Measurements from ENCODE around the gene WFDC11. TPM values are rescaled to one million over a fixed set of nuclear protein-coding genes. Genes with fewer than 3 reads are reported as not detected.
"Not testable (repeated sequence)": the region's sequence is repeated elsewhere in the genome, so short reads cannot be mapped to it uniquely, and the experiment has no call there.

WFDC11 gene
- total and polyA plus RNA-seq, 11 donors, result not detected

- Histone ChIP-seq H3K27ac (no peak overlapping the region), H3K36me3 (no peaks in the 10 kb centered on the region), H3K9me3 (peaks cover 0 to 29% (median 5%) of the 10 kb centered on the region in 12 donors), H3K4me3 (no peak overlapping the region), H3K4me1 (no peaks in the 10 kb centered on the region), H3K27me3 (peaks cover 0 to 7% (median 0%) of the 10 kb centered on the region in 9 donors)
- intact Hi-C loops (cut with DNase I), result no loop called here
- ATAC-seq (no peak), DNase-seq (no peak)
- no peak for TF ChIP-seq POLR2A (IDR thresholded peaks at IDR 0.05)
- TF ChIP-seq CTCF (IDR thresholded peaks at IDR 0.05), result no peak
Observed at GRCh38 chr20:45672765-45673164, 2.7 kb upstream of the WFDC11 start.

- ATAC-seq; H3K9me3 ChIP-seq; intact Hi-C loops (cut with DNase I); H3K27me3 ChIP-seq; H3K4me1 ChIP-seq; H3K4me3 ChIP-seq; H3K27ac ChIP-seq; H3K36me3 ChIP-seq; DNase-seq: not testable (repeated sequence)
- 68 to 90% (median 87%) methylated on average over 3 of the region's 3 CpGs for WGBS, 4 donors
Observed at GRCh38 chr20:45657038-45657437, 13.0 kb downstream of the WFDC11 start.

GRCh38 chr20:45651726-45652125, 18.3 kb downstream of the WFDC11 start:
- H3K4me1 ChIP-seq; intact Hi-C loops (cut with DNase I); H3K4me3 ChIP-seq; H3K36me3 ChIP-seq; H3K27ac ChIP-seq; H3K9me3 ChIP-seq; H3K27me3 ChIP-seq; ATAC-seq; DNase-seq: not testable (repeated sequence)
- 75 to 81% (median 81%) methylated on average over 7 of the region's 7 CpGs for WGBS, 4 donors

- 70 to 79% (median 76%) methylated on average over 6 of the region's 6 CpGs for WGBS, 4 donors
- TF ChIP-seq CTCF (IDR thresholded peaks at IDR 0.05) (no peak), POLR2A (IDR thresholded peaks at IDR 0.05) (no peak)
- Histone ChIP-seq H3K27ac (no peak overlapping the region), H3K9me3 (no peaks in the 10 kb centered on the region), H3K4me1 (no peaks in the 10 kb centered on the region), H3K4me3 (no peak overlapping the region), H3K27me3 (peaks cover 0 to 7% (median 0%) of the 10 kb centered on the region in 9 donors), H3K36me3 (no peaks in the 10 kb centered on the region)
- DNase-seq (no peak), ATAC-seq (no peak)
- intact Hi-C loops (cut with DNase I), result no loop called here
Observed at GRCh38 chr20:45649312-45649863, 20.7 kb downstream of the WFDC11 start.

- intact Hi-C loops (cut with DNase I), result no loop called here
- no peaks in the 10 kb centered on the region for H3K36me3 ChIP-seq
- no peaks in the 10 kb centered on the region for H3K9me3 ChIP-seq
- H3K27me3 ChIP-seq, result peaks cover 0 to 7% (median 0%) of the 10 kb centered on the region in 9 donors
- WGBS, 4 donors, result 43 to 80% (median 55%) methylated on average over 1 of the region's 1 CpG
- no peak overlapping the region for H3K4me3 ChIP-seq
- no peak for ATAC-seq
- TF ChIP-seq POLR2A (IDR thresholded peaks at IDR 0.05), result no peak
- H3K27ac ChIP-seq, result no peak overlapping the region
- no peaks in the 10 kb centered on the region for H3K4me1 ChIP-seq
- DNase-seq, result no peak
Observed at GRCh38 chr20:45647441-45648050, 22.5 kb downstream of the WFDC11 start.

- H3K4me3 ChIP-seq, result no peak overlapping the region
- no peaks in the 10 kb centered on the region for H3K9me3 ChIP-seq
- no peaks in the 10 kb centered on the region for H3K4me1 ChIP-seq
- peaks cover 0 to 2% (median 0%) of the 10 kb centered on the region in 9 donors for H3K27me3 ChIP-seq
- TF ChIP-seq CTCF (IDR thresholded peaks at IDR 0.05) (no peak), POLR2A (IDR thresholded peaks at IDR 0.05) (no peak)
- DNase-seq, result no peak
- ATAC-seq, result no peak
- no peak overlapping the region for H3K27ac ChIP-seq
- 75 to 84% (median 77%) methylated on average over 3 of the region's 3 CpGs for WGBS, 4 donors
- intact Hi-C loops (cut with DNase I), result no loop called here
- H3K36me3 ChIP-seq, result no peaks in the 10 kb centered on the region
Observed at GRCh38 chr20:45646875-45647274, 23.2 kb downstream of the WFDC11 start.

GRCh38 chr20:45645869-45646268, 24.2 kb downstream of the WFDC11 start:
- H3K9me3 ChIP-seq; H3K27me3 ChIP-seq; H3K4me3 ChIP-seq; H3K4me1 ChIP-seq; H3K27ac ChIP-seq; intact Hi-C loops (cut with DNase I); ATAC-seq; H3K36me3 ChIP-seq; DNase-seq: not testable (repeated sequence)
- 89 to 98% (median 94%) methylated on average over 15 to 28 of the region's 28 CpGs; no CpG with 5 or more reads in 1 of the 4 donors for WGBS, 4 donors

- not testable (repeated sequence) for DNase-seq
Observed at GRCh38 chr20:45641076-45641475, 29.0 kb downstream of the WFDC11 start.

More at GRCh38 chr20:45641076-45641475, 29.0 kb downstream of the WFDC11 start:
- WGBS, 4 donors, result 94 to 98% (median 96%) methylated on average over 24 of the region's 24 CpGs
- intact Hi-C loops (cut with DNase I); H3K27ac ChIP-seq; H3K27me3 ChIP-seq; H3K4me3 ChIP-seq; H3K9me3 ChIP-seq; H3K4me1 ChIP-seq; H3K36me3 ChIP-seq; ATAC-seq: not testable (repeated sequence)
